Activated naive CD8-positive, alpha-beta T cell treated with anti-CD3 and anti-CD28 coated beads, Interleukin-2, amount 10 ng/mL, durations not matched to agents 7 days and 5 days (primary cell): ENCODE measurements around the gene GASK1B. TPM values are rescaled to one million over a fixed set of nuclear protein-coding genes. Genes with fewer than 3 reads are reported as not detected.

ENCODE experiments used
- ATAC-seq: fragments of 150-1000 bp; cut with Tn5 transposase; one replicate; pipeline ENCODE4 v1.10.0; 2021; ENCODE audit warnings: low read depth, moderate library complexity
- POLR2A ChIA-PET: fragments of 350-600 bp; sonication (Branson Sonifier 250); formaldehyde crosslinking; loops from one replicate; lab custom pipeline; 2021; ENCODE audit warnings: antibody characterized with exemption; lab: Charles Lee
- DNase-seq: peaks from one replicate; pipeline ENCODE4 v3.0.0; 2021
- H3K27ac Mint-ChIP-seq: one replicate; pipeline ENCODE4 v1.8.0; 2022; ENCODE audit warnings: mild to moderate bottlenecking, mixed read lengths
- H3K27me3 Mint-ChIP-seq: one replicate; pipeline ENCODE4 v1.8.0; 2022; ENCODE audit warnings: mild to moderate bottlenecking, moderate library complexity, mixed read lengths
- H3K36me3 Mint-ChIP-seq: one replicate; pipeline ENCODE4 v1.8.0; 2021; ENCODE audit warnings: mild to moderate bottlenecking, mixed read lengths
- H3K4me1 Mint-ChIP-seq: one replicate; pipeline ENCODE4 v1.8.0; 2021; ENCODE audit warnings: mixed read lengths
- H3K4me3 Mint-ChIP-seq: one replicate; pipeline ENCODE4 v1.8.0; 2022; ENCODE audit warnings: mild to moderate bottlenecking, moderate library complexity, mixed read lengths
- H3K9me3 Mint-ChIP-seq: one replicate; pipeline ENCODE4 v1.8.0; 2021; ENCODE audit warnings: mixed read lengths
- total RNA-seq, 2 experiments: library from RNA; stranded (reverse); gene quantifications; one replicate each; pipeline ENCODE4 v1.2.3, GENCODE V29; 2021

Gene GASK1B
- under 1 TPM; 0.60 to 0.83 TPM for total RNA-seq

- H3K27ac Mint-ChIP-seq, result no peak within 1 kb of the TSS
- no peak within 1 kb of the TSS for H3K4me3 Mint-ChIP-seq
- H3K4me1 Mint-ChIP-seq, result peaks cover 2% of the 10 kb centered on the region
- no peaks in the 10 kb centered on the region for H3K36me3 Mint-ChIP-seq
- no peaks in the 10 kb centered on the region for H3K9me3 Mint-ChIP-seq
- DNase-seq (no peak), ATAC-seq (no peak)
- POLR2A ChIA-PET, result no interaction called here
- peaks cover 40% of the 10 kb centered on the region for H3K27me3 Mint-ChIP-seq
These were observed at the start of gene GASK1B for GRCh38 chr4:158172261-158173258. Gene GASK1B (minus strand): TSS chr4:158173025. CDS start chr4:158171375, 1,650 bp downstream.

GRCh38 chr4:158219623-158220022 is 46.8 kb upstream of the GASK1B start:
- Mint-ChIP-seq H3K27me3 (peaks cover 12% of the 10 kb centered on the region), H3K4me1 (no peaks in the 10 kb centered on the region), H3K4me3 (no peak overlapping the region), H3K9me3 (no peaks in the 10 kb centered on the region), H3K36me3 (no peaks in the 10 kb centered on the region), H3K27ac (no peak overlapping the region)
- POLR2A ChIA-PET, result no interaction called here
- ATAC-seq (no peak), DNase-seq (no peak)

- no peak overlapping the region for H3K4me3 Mint-ChIP-seq
- no peaks in the 10 kb centered on the region for H3K4me1 Mint-ChIP-seq
- no peak overlapping the region for H3K27ac Mint-ChIP-seq
- POLR2A ChIA-PET, result interaction anchor here (0.6 kb wide), 1 partner anchor 125 kb away, joined by 3 read pairs; no protein-coding TSS in a partner anchor
- ATAC-seq (no peak), DNase-seq (no peak)
- peaks cover 10% of the 10 kb centered on the region for H3K27me3 Mint-ChIP-seq
- H3K9me3 Mint-ChIP-seq, result no peaks in the 10 kb centered on the region
- H3K36me3 Mint-ChIP-seq, result no peaks in the 10 kb centered on the region
These were observed 44.9 kb upstream of the GASK1B start for GRCh38 chr4:158217763-158218162.

GRCh38 chr4:158214856-158215255 is 42.0 kb upstream of the GASK1B start:
- Mint-ChIP-seq H3K4me1 (peaks cover 10% of the 10 kb centered on the region), H3K27me3 (peaks cover 18% of the 10 kb centered on the region), H3K27ac (no peak overlapping the region), H3K36me3 (no peaks in the 10 kb centered on the region), H3K4me3 (no peak overlapping the region), H3K9me3 (no peaks in the 10 kb centered on the region)
- no peak for ATAC-seq
- POLR2A ChIA-PET, result no interaction called here
- DNase-seq, result no peak

- Mint-ChIP-seq H3K27ac (no peak overlapping the region), H3K4me3 (no peak overlapping the region), H3K27me3 (peaks cover 23% of the 10 kb centered on the region), H3K36me3 (no peaks in the 10 kb centered on the region), H3K4me1 (peaks cover 14% of the 10 kb centered on the region), H3K9me3 (no peaks in the 10 kb centered on the region)
- DNase-seq, result no peak
- ATAC-seq, result no peak
- POLR2A ChIA-PET, result no interaction called here
These were observed 40.6 kb upstream of the GASK1B start for GRCh38 chr4:158213466-158213865.

- Mint-ChIP-seq H3K36me3 (no peaks in the 10 kb centered on the region), H3K27me3 (peaks cover 18% of the 10 kb centered on the region), H3K4me3 (peak overlapping the region; percentile 66), H3K9me3 (no peaks in the 10 kb centered on the region), H3K27ac (no peak overlapping the region), H3K4me1 (peaks cover 14% of the 10 kb centered on the region)
- ATAC-seq, result no peak
- no peak for DNase-seq
- POLR2A ChIA-PET, result no interaction called here
These were observed 38.4 kb upstream of the GASK1B start for GRCh38 chr4:158211222-158211621.

GRCh38 chr4:158209825-158210807 is 37.3 kb upstream of the GASK1B start, which contains the start of gene TMEM144:
Gene TMEM144 (plus strand): TSS chr4:158210486. CDS start chr4:158212668, 2,182 bp downstream.
- POLR2A ChIA-PET, result no interaction called here
- H3K4me1 Mint-ChIP-seq, result peaks cover 14% of the 10 kb centered on the region
- H3K27me3 Mint-ChIP-seq, result peaks cover 17% of the 10 kb centered on the region
- no peaks in the 10 kb centered on the region for H3K9me3 Mint-ChIP-seq
- DNase-seq (peak; percentile 62), ATAC-seq (peak; percentile 95)
- H3K4me3 Mint-ChIP-seq, result peak within 1 kb of the TSS; percentile 76
- no peak within 1 kb of the TSS for H3K27ac Mint-ChIP-seq
- no peaks in the 10 kb centered on the region for H3K36me3 Mint-ChIP-seq

- peak overlapping the region; percentile 34 for H3K4me3 Mint-ChIP-seq
- ATAC-seq, result no peak
- no peaks in the 10 kb centered on the region for H3K9me3 Mint-ChIP-seq
- POLR2A ChIA-PET, result no interaction called here
- H3K4me1 Mint-ChIP-seq, result peaks cover 14% of the 10 kb centered on the region
- no peak for DNase-seq
- peaks cover 17% of the 10 kb centered on the region for H3K27me3 Mint-ChIP-seq
- no peak overlapping the region for H3K27ac Mint-ChIP-seq
- H3K36me3 Mint-ChIP-seq, result no peaks in the 10 kb centered on the region
These were observed 36.3 kb upstream of the GASK1B start for GRCh38 chr4:158208963-158209640.

GRCh38 chr4:158203929-158204328 is 31.1 kb upstream of the GASK1B start:
- H3K9me3 Mint-ChIP-seq, result no peaks in the 10 kb centered on the region
- POLR2A ChIA-PET, result no interaction called here
- no peak for ATAC-seq

GRCh38 chr4:158203436-158203835 is 30.6 kb upstream of the GASK1B start:
- H3K27me3 Mint-ChIP-seq, result peaks cover 4% of the 10 kb centered on the region
- no peaks in the 10 kb centered on the region for H3K9me3 Mint-ChIP-seq
- no peak overlapping the region for H3K27ac Mint-ChIP-seq
- no peak for ATAC-seq
- H3K4me3 Mint-ChIP-seq, result no peak overlapping the region
- H3K36me3 Mint-ChIP-seq, result no peaks in the 10 kb centered on the region
- no peak for DNase-seq
- POLR2A ChIA-PET, result no interaction called here
- no peaks in the 10 kb centered on the region for H3K4me1 Mint-ChIP-seq

More at GRCh38 chr4:158203929-158204328, 31.1 kb upstream of the GASK1B start:
- H3K36me3 Mint-ChIP-seq, result no peaks in the 10 kb centered on the region
- DNase-seq, result no peak
- peaks cover 2% of the 10 kb centered on the region for H3K27me3 Mint-ChIP-seq
- no peaks in the 10 kb centered on the region for H3K4me1 Mint-ChIP-seq
- no peak overlapping the region for H3K4me3 Mint-ChIP-seq
- no peak overlapping the region for H3K27ac Mint-ChIP-seq

GRCh38 chr4:158202481-158202880 is 29.7 kb upstream of the GASK1B start:
- Mint-ChIP-seq H3K4me1 (no peaks in the 10 kb centered on the region), H3K27me3 (peaks cover 2% of the 10 kb centered on the region), H3K9me3 (no peaks in the 10 kb centered on the region), H3K36me3 (no peaks in the 10 kb centered on the region), H3K4me3 (no peak overlapping the region), H3K27ac (no peak overlapping the region)
- DNase-seq (no peak), ATAC-seq (no peak)
- POLR2A ChIA-PET, result no interaction called here

- no peak overlapping the region for H3K27ac Mint-ChIP-seq
- H3K4me1 Mint-ChIP-seq, result no peaks in the 10 kb centered on the region
- H3K4me3 Mint-ChIP-seq, result no peak overlapping the region
- no peak for DNase-seq
- peaks cover 2% of the 10 kb centered on the region for H3K27me3 Mint-ChIP-seq
- H3K9me3 Mint-ChIP-seq, result no peaks in the 10 kb centered on the region
- POLR2A ChIA-PET, result no interaction called here
- H3K36me3 Mint-ChIP-seq, result no peaks in the 10 kb centered on the region
- ATAC-seq, result no peak
These were observed 29.1 kb upstream of the GASK1B start for GRCh38 chr4:158201876-158202275.

- DNase-seq (no peak), ATAC-seq (no peak)
These were observed 28.5 kb upstream of the GASK1B start for GRCh38 chr4:158201322-158201721.

More at GRCh38 chr4:158201322-158201721, 28.5 kb upstream of the GASK1B start:
- H3K27me3 Mint-ChIP-seq, result peaks cover 2% of the 10 kb centered on the region
- H3K9me3 Mint-ChIP-seq, result no peaks in the 10 kb centered on the region
- H3K4me1 Mint-ChIP-seq, result no peaks in the 10 kb centered on the region
- H3K27ac Mint-ChIP-seq, result no peak overlapping the region
- POLR2A ChIA-PET, result no interaction called here
- H3K4me3 Mint-ChIP-seq, result no peak overlapping the region
- H3K36me3 Mint-ChIP-seq, result no peaks in the 10 kb centered on the region
